ENCODE data around the gene ZNF263. TPM values are rescaled to one million over a fixed set of nuclear protein-coding genes. Genes with fewer than 3 reads are reported as not detected.
A peak's percentile ranks its signal among the peaks of the same experiment; 100 is the strongest.

ZNF263 gene
- total and polyA plus RNA-seq, 2 of the 13 experiments (the other 11 are each of a cell fraction or from before 2014, with no cell fraction given): 10.2 to 41.2 TPM

GRCh38 chr16:3266873-3267537 lies 16.3 kb upstream of the ZNF263 start (continued):
- TF ChIP-seq, protein P1, sequence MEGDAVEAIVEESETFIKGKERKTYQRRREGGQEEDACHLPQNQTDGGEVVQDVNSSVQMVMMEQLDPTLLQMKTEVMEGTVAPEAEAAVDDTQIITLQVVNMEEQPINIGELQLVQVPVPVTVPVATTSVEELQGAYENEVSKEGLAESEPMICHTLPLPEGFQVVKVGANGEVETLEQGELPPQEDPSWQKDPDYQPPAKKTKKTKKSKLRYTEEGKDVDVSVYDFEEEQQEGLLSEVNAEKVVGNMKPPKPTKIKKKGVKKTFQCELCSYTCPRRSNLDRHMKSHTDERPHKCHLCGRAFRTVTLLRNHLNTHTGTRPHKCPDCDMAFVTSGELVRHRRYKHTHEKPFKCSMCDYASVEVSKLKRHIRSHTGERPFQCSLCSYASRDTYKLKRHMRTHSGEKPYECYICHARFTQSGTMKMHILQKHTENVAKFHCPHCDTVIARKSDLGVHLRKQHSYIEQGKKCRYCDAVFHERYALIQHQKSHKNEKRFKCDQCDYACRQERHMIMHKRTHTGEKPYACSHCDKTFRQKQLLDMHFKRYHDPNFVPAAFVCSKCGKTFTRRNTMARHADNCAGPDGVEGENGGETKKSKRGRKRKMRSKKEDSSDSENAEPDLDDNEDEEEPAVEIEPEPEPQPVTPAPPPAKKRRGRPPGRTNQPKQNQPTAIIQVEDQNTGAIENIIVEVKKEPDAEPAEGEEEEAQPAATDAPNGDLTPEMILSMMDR (CRISPR knock-in tag; IDR thresholded peaks at IDR 0.05): peak; percentile 83
- TF ChIP-seq ATAD3A (CRISPR knock-in tag; IDR thresholded peaks at IDR 0.05): no peak

- in situ Hi-C loops (cut with HindIII; ENCODE audit: extremely low pct_ligation_motif_present, low pct_unique_long_range_greater_than_20kb): no loop called here
- Histone ChIP-seq H3K27ac (ENCODE audit: extremely low read length, insufficient read depth, low read length) (peak overlapping the region; percentile 36), H4K20me1 (ENCODE audit: insufficient read depth, low read length) (no peaks in the 10 kb centered on the region), H3K9me3 (ENCODE audit: low read length) (no peaks in the 10 kb centered on the region), H3K4me2 (ENCODE audit: low read depth, low read length) (no peak overlapping the region), H2AFZ (ENCODE audit: low read length) (no peak overlapping the region), H3K27me3 (ENCODE audit: control insufficient read depth in 1 of 2, insufficient read depth in 2 of 2, low read length in 2 of 2) (no peaks in the 10 kb centered on the region), H3K9ac (ENCODE audit: insufficient read depth, low read depth, low read length) (no peak overlapping the region), H3K4me1 (ENCODE audit: insufficient read depth, low read length) (peaks cover 58% of the 10 kb centered on the region), H3K4me3 (replicated peaks in 1 of 3; ENCODE audit: insufficient read depth in 1 of 3, low read depth in 2 of 3, low read length in 3 of 3) (no peak overlapping the region), H3K36me3 (replicated peaks in 1 of 2; ENCODE audit: control insufficient read depth in 1 of 2, insufficient read depth in 2 of 2, low read length in 2 of 2) (no peaks in the 10 kb centered on the region), H3K79me2 (ENCODE audit: insufficient read depth, low read length) (no peaks in the 10 kb centered on the region)
- POLR2A ChIA-PET: interaction anchor here (4.6 kb wide), 1 partner anchor 15 kb away, joined by 64 read pairs; the partner anchor contains the start of gene ZNF263
- DNase-seq (ENCODE audit: low spot score) (no peak), ATAC-seq (no peak), FAIRE-seq (no peak)
- CTCF ChIA-PET (ENCODE audit: low intra/inter-chr PET ratio, low total read pairs): no interaction called here
- 67% methylated on average over 1 of the region's 1 CpG for WGBS (ENCODE audit: low lambda C conversion rate)
- TF ChIP-seq, protein P2, sequence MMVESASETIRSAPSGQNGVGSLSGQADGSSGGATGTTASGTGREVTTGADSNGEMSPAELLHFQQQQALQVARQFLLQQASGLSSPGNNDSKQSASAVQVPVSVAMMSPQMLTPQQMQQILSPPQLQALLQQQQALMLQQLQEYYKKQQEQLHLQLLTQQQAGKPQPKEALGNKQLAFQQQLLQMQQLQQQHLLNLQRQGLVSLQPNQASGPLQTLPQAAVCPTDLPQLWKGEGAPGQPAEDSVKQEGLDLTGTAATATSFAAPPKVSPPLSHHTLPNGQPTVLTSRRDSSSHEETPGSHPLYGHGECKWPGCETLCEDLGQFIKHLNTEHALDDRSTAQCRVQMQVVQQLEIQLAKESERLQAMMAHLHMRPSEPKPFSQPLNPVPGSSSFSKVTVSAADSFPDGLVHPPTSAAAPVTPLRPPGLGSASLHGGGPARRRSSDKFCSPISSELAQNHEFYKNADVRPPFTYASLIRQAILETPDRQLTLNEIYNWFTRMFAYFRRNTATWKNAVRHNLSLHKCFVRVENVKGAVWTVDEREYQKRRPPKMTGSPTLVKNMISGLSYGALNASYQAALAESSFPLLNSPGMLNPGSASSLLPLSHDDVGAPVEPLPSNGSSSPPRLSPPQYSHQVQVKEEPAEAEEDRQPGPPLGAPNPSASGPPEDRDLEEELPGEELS (CRISPR knock-in tag; IDR thresholded peaks at IDR 0.05): peak; percentile 55; the same call in 1 of the 2 replicates
- TF ChIP-seq FOXA3 (CRISPR knock-in tag; IDR thresholded peaks at IDR 0.05) (0 out of 2 replicates have a peak, but pooled peaks have one; percentile 8), SALL1 (CRISPR knock-in tag; IDR thresholded peaks at IDR 0.05) (peak; percentile 52; the same call in 1 of the 2 replicates), EEA1 (CRISPR knock-in tag; IDR thresholded peaks at IDR 0.05; ENCODE audit: borderline replicate concordance) (no peak), MED1 (CRISPR knock-in tag; IDR thresholded peaks at IDR 0.05) (peak; percentile 36), KDM6A (CRISPR knock-in tag; IDR thresholded peaks at IDR 0.05; ENCODE audit: low read depth) (0 out of 2 replicates have a peak, but pooled peaks have one; percentile 14), SKI (IDR thresholded peaks at IDR 0.05; ENCODE audit: partially characterized antibody) (no peak), FOXP1 (IDR thresholded peaks at IDR 0.05) (no peak), FOXP1 (CRISPR knock-in tag; IDR thresholded peaks at IDR 0.05) (peak; percentile 49; the same call in 1 of the 2 replicates), FLYWCH1 (CRISPR knock-in tag; IDR thresholded peaks at IDR 0.05) (no peak), NCOA2 (CRISPR knock-in tag; IDR thresholded peaks at IDR 0.05) (0 out of 2 replicates have a peak, but pooled peaks have one; percentile 15), GATAD2A (CRISPR knock-in tag; IDR thresholded peaks at IDR 0.05) (0 out of 2 replicates have a peak, but pooled peaks have one; percentile 34)
- BruUV-seq (replicated peaks): no TSS peak
- intact Hi-C loops (cut with micrococcal nuclease; ENCODE audit: unreplicated experiment): no loop called here
These were observed 15.0 kb upstream of the ZNF263 start for GRCh38 chr16:3268294-3268693.

All from HepG2 (cell line).